Parathyroid adenoma (tissue), 2 donors: Measurements from ENCODE around the gene DOCK4.

Experiments
- H2AFZ ChIP-seq: fragments of 300-600 bp; sonication (generic); one replicate; pipeline ENCODE4 v1.7.0; 2017; ENCODE audit warnings: antibody characterized with exemption, mild to moderate bottlenecking
- H3K27ac ChIP-seq: fragments of 300-600 bp; sonication (generic); one replicate; pipeline ENCODE4 v1.7.0; 2017
- H3K27me3 ChIP-seq: fragments of 300-600 bp; sonication (generic); one replicate; pipeline ENCODE4 v1.7.0; 2017; ENCODE audit warnings: low read length; ENCODE audit not compliant: control insufficient read depth, insufficient read depth
- H3K36me3 ChIP-seq: fragments of 300-600 bp; sonication (generic); one replicate; pipeline ENCODE4 v1.7.0; 2017; ENCODE audit warnings: low read length; ENCODE audit not compliant: control insufficient read depth, insufficient read depth
- H3K4me1 ChIP-seq: fragments of 300-600 bp; sonication (generic); one replicate; pipeline ENCODE4 v1.7.0; 2017; ENCODE audit warnings: control low read depth
- H3K4me2 ChIP-seq: fragments of 300-600 bp; sonication (generic); one replicate; pipeline ENCODE4 v1.7.0; 2017; ENCODE audit warnings: low read length
- H3K4me3 ChIP-seq: fragments of 300-600 bp; sonication (generic); one replicate; pipeline ENCODE4 v1.7.0; 2017; ENCODE audit warnings: low read depth, low read length
- H3K79me2 ChIP-seq: fragments of 300-600 bp; sonication (generic); one replicate; pipeline ENCODE4 v1.7.0; 2017; ENCODE audit warnings: control low read depth
- H3K9ac ChIP-seq: fragments of 300-600 bp; sonication (generic); one replicate; pipeline ENCODE4 v1.7.0; 2017; ENCODE audit warnings: mild to moderate bottlenecking
- H3K9me3 ChIP-seq: fragments of 300-600 bp; sonication (generic); one replicate; pipeline ENCODE4 v1.7.0; 2017; ENCODE audit warnings: low read length; ENCODE audit not compliant: control insufficient read depth
- TF ChIP-seq, protein P1 (sequence below): fragments of 300-600 bp; sonication (generic); IDR thresholded peaks from one replicate; pipeline ENCODE4 v1.7.0; 2017; ENCODE audit warnings: antibody characterized with exemption, mild to moderate bottlenecking
- donor health status: primary hyperparathyroidism.

Gene DOCK4

GRCh38 chr7:112195717-112196116 lies 10.5 kb downstream of the DOCK4 start:
- H3K9me3 ChIP-seq, result no peaks in the 10 kb centered on the region
- TF ChIP-seq, protein P1, sequence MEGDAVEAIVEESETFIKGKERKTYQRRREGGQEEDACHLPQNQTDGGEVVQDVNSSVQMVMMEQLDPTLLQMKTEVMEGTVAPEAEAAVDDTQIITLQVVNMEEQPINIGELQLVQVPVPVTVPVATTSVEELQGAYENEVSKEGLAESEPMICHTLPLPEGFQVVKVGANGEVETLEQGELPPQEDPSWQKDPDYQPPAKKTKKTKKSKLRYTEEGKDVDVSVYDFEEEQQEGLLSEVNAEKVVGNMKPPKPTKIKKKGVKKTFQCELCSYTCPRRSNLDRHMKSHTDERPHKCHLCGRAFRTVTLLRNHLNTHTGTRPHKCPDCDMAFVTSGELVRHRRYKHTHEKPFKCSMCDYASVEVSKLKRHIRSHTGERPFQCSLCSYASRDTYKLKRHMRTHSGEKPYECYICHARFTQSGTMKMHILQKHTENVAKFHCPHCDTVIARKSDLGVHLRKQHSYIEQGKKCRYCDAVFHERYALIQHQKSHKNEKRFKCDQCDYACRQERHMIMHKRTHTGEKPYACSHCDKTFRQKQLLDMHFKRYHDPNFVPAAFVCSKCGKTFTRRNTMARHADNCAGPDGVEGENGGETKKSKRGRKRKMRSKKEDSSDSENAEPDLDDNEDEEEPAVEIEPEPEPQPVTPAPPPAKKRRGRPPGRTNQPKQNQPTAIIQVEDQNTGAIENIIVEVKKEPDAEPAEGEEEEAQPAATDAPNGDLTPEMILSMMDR, result no peak
- H3K9ac ChIP-seq, result no peak overlapping the region
- no peaks in the 10 kb centered on the region for H3K27me3 ChIP-seq
- H3K27ac ChIP-seq, result no peak overlapping the region
- no peaks in the 10 kb centered on the region for H3K79me2 ChIP-seq
- no peaks in the 10 kb centered on the region for H3K36me3 ChIP-seq
- H3K4me2 ChIP-seq, result no peak overlapping the region
- H3K4me3 ChIP-seq, result no peak overlapping the region
- no peak overlapping the region for H2AFZ ChIP-seq
- H3K4me1 ChIP-seq, result no peaks in the 10 kb centered on the region

DNA sequence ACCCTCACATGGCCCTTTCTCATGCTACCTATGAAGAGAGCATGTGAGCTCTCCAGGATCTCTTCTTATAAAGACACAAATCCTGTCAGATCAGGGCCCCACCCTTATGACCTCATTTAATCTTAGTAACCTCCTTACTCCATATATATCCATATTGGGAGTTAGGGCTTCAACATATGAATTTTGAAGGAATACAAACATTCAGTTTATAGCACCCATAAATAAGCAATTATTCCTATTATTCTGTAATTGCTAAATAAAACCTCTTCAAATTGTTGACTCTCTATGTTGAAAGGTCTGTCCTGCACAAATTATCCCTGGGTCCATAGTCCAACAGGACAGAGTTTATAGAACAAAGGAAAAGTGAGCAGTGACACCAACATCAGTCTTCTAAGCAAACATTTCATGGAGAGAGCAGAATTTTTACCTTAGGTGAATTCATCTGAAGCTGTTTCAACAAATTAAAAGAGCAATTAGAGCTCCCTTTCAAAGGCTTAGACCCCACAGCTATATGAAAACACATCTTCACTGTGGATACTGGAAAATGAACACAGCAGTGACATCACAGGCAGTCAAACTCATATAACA lies 12.2 kb downstream of the DOCK4 start:
- Histone ChIP-seq H3K4me1 (no peaks in the 10 kb centered on the region), H3K79me2 (no peaks in the 10 kb centered on the region), H3K9me3 (no peaks in the 10 kb centered on the region), H3K9ac (no peak overlapping the region), H3K27me3 (no peaks in the 10 kb centered on the region), H3K4me3 (no peak overlapping the region), H3K36me3 (no peaks in the 10 kb centered on the region), H2AFZ (no peak overlapping the region), H3K27ac (no peak overlapping the region), H3K4me2 (no peak overlapping the region)
- TF ChIP-seq, protein P1, result no peak

- H3K4me1 ChIP-seq, result no peaks in the 10 kb centered on the region
- no peaks in the 10 kb centered on the region for H3K36me3 ChIP-seq
- peak overlapping the region; percentile 11 for H3K4me2 ChIP-seq
- H3K27me3 ChIP-seq, result no peaks in the 10 kb centered on the region
- H3K27ac ChIP-seq, result peak overlapping the region; percentile 30
- H2AFZ ChIP-seq, result no peak overlapping the region
- TF ChIP-seq, protein P1, result no peak
- H3K9me3 ChIP-seq, result no peaks in the 10 kb centered on the region
- no peak overlapping the region for H3K4me3 ChIP-seq
- H3K9ac ChIP-seq, result no peak overlapping the region
- H3K79me2 ChIP-seq, result no peaks in the 10 kb centered on the region
Measured at GRCh38 chr7:112192236-112193154, 13.7 kb downstream of the DOCK4 start.

DNA sequence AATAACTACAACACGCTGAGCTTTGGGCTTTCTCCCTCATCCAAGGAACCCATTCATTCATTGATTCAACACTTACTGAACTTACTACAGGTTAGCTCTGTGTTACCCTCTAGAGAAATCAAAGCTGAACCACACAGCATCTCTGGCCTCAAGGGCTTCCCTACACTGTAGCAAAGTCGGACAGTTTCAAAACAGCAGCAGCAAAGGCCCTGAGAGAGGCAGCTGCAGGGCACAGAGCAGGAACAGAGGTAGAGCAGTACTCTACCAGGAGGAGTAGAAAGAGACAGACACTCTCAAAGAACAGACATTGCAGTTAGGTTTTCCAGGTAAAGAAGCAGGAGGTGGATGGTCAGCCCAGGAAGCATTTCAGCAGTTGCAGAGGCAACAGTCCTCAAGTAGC lies 16.1 kb downstream of the DOCK4 start:
- no peaks in the 10 kb centered on the region for H3K9me3 ChIP-seq
- no peaks in the 10 kb centered on the region for H3K27me3 ChIP-seq
- no peak overlapping the region for H3K4me2 ChIP-seq
- no peak overlapping the region for H2AFZ ChIP-seq
- H3K79me2 ChIP-seq, result no peaks in the 10 kb centered on the region
- H3K36me3 ChIP-seq, result no peaks in the 10 kb centered on the region
- H3K4me3 ChIP-seq, result no peak overlapping the region
- H3K4me1 ChIP-seq, result no peaks in the 10 kb centered on the region
- H3K27ac ChIP-seq, result no peak overlapping the region
- no peak overlapping the region for H3K9ac ChIP-seq
- TF ChIP-seq, protein P1, result no peak
